Erythroblast (primary cell): ENCODE measurements around the gene OAF.

Experiments
- GATA1 ChIP-seq: IDR thresholded peaks from 2 replicates; pipeline ENCODE4 v1.6.1; 2011; ENCODE audit warnings: low read depth, mild to moderate bottlenecking, control low read depth, low read length, moderate library complexity
- POLR2A ChIP-seq: IDR thresholded peaks from 2 replicates; pipeline ENCODE4 v1.6.1; 2011; ENCODE audit warnings: mild to moderate bottlenecking, low read length

DNA sequence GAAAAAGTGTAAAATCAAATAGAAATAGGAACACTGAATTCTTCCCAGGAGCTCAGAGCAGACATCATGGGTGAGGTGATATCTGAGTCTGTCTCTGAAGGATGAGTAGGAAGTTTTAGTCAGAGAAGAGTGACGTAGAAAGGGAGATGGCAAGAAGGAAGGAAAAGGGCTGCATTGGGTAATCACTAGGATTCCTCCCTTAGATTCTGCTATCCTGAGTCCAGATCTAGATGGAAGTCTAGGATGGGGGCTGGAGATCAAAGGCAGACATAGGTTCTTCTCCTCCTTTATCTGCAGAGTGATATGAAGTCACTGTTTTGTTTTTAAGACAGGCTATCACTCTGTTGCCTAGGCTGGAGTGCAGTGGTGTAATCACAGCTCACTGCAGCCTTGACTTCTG lies 59.6 kb downstream of the OAF start:
- TF ChIP-seq POLR2A (no peak), GATA1 (no peak)
